ENCODE data around the gene GRB2.

DNA sequence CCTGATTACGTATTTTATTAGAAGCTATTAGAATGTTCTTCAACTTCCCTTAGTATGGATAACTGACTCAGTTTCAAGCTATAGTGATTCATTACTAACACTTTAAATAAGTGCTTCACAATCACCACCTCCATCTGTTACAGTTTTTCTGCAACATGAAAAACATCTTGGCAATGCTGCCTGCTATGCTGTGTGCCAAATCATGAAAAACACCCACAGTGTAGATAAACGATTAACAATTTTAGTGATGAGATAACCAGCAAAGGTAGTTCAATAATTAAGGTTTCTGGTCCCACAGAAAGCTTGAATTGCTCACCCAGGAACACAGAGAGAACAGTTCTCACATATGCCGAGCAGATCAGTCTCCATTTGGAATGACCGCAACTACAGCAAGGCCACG is 64.8 kb downstream of the GRB2 start:
- TF ChIP-seq POLR2AphosphoS5 (IDR thresholded peaks at IDR 0.05) (no peak), POLR2A (IDR thresholded peaks at IDR 0.05) (no peak)

All from spleen (tissue), 3 donors.